ENCODE data around the gene NDUFB10. TPM values are rescaled to one million over a fixed set of nuclear protein-coding genes. Genes with fewer than 3 reads are reported as not detected.
"Not testable (repeated sequence)": the region's sequence is repeated elsewhere in the genome, so short reads cannot be mapped to it uniquely, and the experiment has no call there.

Gene NDUFB10
- total RNA-seq, 4 donors from 2014 or later, result 137 to 496 (median 250) TPM

DNA sequence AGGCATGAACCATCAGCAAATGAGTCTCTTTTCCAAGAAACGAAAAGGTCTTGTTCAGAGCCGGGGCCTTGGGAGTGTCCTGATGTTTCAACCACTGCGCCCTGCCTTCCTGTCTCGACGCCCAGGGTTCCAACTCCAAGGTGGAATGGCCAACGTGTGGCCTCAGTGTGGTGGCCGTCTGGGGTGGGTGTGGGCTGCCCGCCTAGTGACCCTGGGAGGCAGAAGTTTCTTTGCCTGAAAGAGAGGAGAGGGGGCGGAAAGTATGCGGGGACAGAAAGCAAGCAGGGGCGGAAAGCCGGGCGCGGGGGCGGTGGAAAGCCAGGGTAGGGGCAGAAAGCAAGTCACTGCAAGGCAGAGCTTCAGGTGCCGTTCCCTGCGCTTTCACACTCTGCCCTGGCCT is 20.4 kb upstream of the NDUFB10 start:
- Histone ChIP-seq H3K9me3 (no peaks in the 10 kb centered on the region), H3K4me1 (peaks cover 15 to 42% (median 34%) of the 10 kb centered on the region in 4 donors), H3K36me3 (peaks cover 0 to 17% (median 4%) of the 10 kb centered on the region in 4 donors), H3K27me3 (no peaks in the 10 kb centered on the region), H3K4me3 (no peak overlapping the region), H3K27ac (peak overlapping the region in 1 of 4 donors; percentile 90)
- in situ Hi-C loops (cut with MboI; ENCODE audit: low pct_ligation_motif_present in 1 of 4, low pct_unique_long_range_greater_than_20kb in 1 of 4, low sequenced_read_pairs in 3 of 4), result no loop called here
- TF ChIP-seq CTCF (IDR thresholded peaks at IDR 0.05) (no peak), POLR2A (IDR thresholded peaks at IDR 0.05) (no peak), POLR2AphosphoS5 (IDR thresholded peaks at IDR 0.05) (no peak), EP300 (IDR thresholded peaks at IDR 0.05; ENCODE audit: low read depth) (no peak)
- intact Hi-C loops (cut with DNase I; ENCODE audit: low total_unique reads), result no loop called here
- no peak for DNase-seq
- WGBS, 2 donors (ENCODE audit: low coverage in 1 of 2), result 85 to 90% methylated on average over 9 to 17 of the region's 17 CpGs

DNA sequence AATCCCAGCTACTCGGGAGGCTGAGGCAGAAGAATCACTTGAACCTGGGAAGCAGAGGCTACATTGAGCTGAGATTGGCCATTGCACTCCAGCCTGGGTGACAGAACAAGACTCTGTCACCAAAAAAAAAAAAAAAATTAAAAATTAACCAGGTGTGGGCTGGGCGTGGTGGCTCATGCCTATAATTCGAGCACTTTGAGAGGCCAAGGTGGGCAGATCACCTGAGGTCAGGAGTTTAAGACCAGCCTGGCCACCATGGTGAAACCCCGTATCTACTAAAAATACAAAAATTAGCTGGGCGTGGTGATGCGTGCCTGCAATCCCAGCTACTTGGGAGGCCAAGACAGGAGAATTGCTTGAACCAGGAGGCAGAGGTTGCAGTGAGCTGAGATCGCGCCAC is 19.5 kb upstream of the NDUFB10 start:
- H3K9me3 ChIP-seq; H3K4me3 ChIP-seq; in situ Hi-C loops (cut with MboI; ENCODE audit: low pct_ligation_motif_present in 1 of 4, low pct_unique_long_range_greater_than_20kb in 1 of 4, low sequenced_read_pairs in 3 of 4); intact Hi-C loops (cut with DNase I; ENCODE audit: low total_unique reads); DNase-seq; H3K27me3 ChIP-seq: not testable (repeated sequence)
- Histone ChIP-seq H3K27ac (peak overlapping the region; percentile 86 to 90 (median 88)), H3K36me3 (peaks cover 0 to 17% (median 4%) of the 10 kb centered on the region in 4 donors), H3K4me1 (peaks cover 15 to 43% (median 35%) of the 10 kb centered on the region in 4 donors)
- 63 to 68% methylated on average over 3 to 8 of the region's 8 CpGs for WGBS, 2 donors (ENCODE audit: low coverage in 1 of 2)

DNA sequence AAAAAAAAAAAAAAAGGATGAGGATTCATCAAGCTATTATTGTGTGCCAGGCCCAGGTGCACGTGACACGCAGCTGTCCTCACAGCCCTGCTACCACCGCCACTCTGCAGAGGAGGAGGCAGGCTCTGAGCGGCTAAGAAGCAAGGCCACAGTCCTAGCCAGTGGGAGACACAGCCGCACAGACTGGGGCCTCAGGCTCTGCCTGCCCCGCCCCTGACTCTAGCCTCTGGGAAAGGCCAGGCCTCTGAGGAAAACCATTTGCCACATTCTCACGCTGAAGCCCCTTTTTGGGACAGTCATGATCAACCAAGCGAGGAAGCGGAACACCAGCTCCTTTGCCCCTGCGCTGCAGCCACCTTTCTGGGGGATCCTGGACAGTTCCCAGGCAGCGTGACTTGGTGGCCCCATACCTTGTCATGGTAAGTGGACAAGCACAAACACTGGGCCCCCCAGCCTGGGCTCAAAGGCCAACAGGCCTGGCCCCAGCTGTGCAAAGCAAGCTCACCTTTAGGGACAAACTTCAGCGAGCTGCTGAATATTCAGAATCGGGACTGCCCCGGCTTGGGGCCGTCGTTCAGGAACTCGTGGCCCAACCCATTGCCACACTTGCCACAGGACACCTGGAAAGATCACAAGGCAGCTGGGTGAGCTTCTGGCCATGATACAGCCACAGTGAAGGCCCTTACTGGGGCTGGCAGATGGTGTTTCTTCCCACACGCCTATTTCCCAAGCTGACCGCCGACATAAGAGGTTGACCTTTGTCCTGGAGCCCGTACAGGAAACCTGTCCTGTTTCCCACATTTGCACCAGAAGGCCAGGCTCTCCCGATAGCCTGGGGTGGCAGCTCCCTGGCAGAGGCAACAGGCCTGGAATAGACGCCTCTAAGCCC is 18.8 kb upstream of the NDUFB10 start:
- intact Hi-C loops (cut with DNase I; ENCODE audit: low total_unique reads) (no loop called here), in situ Hi-C loops (cut with MboI; ENCODE audit: low pct_ligation_motif_present in 1 of 4, low pct_unique_long_range_greater_than_20kb in 1 of 4, low sequenced_read_pairs in 3 of 4) (no loop called here)
- peaks cover 0 to 17% (median 4%) of the 10 kb centered on the region in 4 donors for H3K36me3 ChIP-seq
- H3K9me3 ChIP-seq, result no peaks in the 10 kb centered on the region
- DNase-seq, result peak; percentile 47
- WGBS, 2 donors (ENCODE audit: low coverage in 1 of 2), result 56% methylated on average over 22 of the region's 23 CpGs; no CpG with 5 or more reads in 1 of the 2 donors
- no peaks in the 10 kb centered on the region for H3K27me3 ChIP-seq
- H3K4me1 ChIP-seq, result peaks cover 15 to 43% (median 35%) of the 10 kb centered on the region in 4 donors
- no peak overlapping the region for H3K4me3 ChIP-seq
- H3K27ac ChIP-seq, result peak overlapping the region; percentile 86 to 90 (median 88)
- TF ChIP-seq CTCF (IDR thresholded peaks at IDR 0.05), result no peak
- TF ChIP-seq POLR2AphosphoS5 (IDR thresholded peaks at IDR 0.05), result no peak
- TF ChIP-seq POLR2A (IDR thresholded peaks at IDR 0.05), result no peak
- TF ChIP-seq EP300 (IDR thresholded peaks at IDR 0.05; ENCODE audit: low read depth), result no peak

DNA sequence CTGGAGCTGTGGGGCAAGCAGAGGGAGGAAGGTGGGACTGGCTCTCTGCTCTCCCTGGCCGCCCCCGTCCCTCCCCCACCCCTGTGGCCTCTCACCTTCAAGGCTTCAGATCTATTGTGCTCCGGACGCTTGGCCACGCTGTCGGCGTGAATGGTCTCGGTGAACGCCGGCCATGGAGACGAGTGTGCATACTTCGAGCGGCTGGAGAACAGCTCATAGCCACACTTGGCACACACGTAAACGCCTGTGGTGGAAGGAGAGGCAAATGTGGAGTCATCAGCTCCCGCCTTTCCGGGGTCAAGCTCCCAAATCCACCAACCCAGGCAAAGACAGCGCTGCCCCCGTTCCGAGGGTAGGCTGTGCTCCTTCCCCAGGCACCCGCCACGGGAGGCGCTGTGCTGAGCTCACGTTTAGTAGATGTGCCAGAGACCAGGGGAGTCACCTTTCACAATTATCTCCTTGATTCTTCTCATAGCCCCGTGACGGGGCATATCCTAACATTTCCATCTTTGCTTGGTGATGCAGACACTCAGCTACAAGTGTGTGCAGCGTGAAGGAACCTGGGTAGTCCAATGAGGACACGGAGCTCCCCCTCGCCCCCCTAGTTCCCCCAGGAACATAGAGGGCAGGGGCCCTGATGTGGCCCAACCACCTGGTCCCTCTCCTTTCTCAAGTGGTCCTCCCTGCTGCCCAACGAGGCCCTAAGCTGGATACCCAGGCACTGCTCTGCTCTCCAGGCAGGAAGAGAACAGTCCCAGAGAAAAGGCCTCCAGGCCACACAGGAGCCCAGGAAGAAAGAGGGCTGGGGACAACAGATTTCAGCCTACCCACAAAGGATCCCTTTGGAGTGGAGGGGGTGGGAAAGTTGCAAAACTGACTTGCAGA is 17.9 kb upstream of the NDUFB10 start:
- H3K4me3 ChIP-seq, result peak overlapping the region in 2 of 4 donors; percentile 87 to 89
- WGBS, 2 donors (ENCODE audit: low coverage in 1 of 2), result 40 to 83% methylated on average over 1 to 28 of the region's 30 CpGs

More for the DNA sequence above, 17.9 kb upstream of the NDUFB10 start:
- intact Hi-C loops (cut with DNase I; ENCODE audit: low total_unique reads), result no loop called here
- DNase-seq, result no peak
- no peaks in the 10 kb centered on the region for H3K27me3 ChIP-seq
- in situ Hi-C loops (cut with MboI; ENCODE audit: low pct_ligation_motif_present in 1 of 4, low pct_unique_long_range_greater_than_20kb in 1 of 4, low sequenced_read_pairs in 3 of 4), result no loop called here
- H3K27ac ChIP-seq, result peak overlapping the region; percentile 86 to 90 (median 88)
- H3K9me3 ChIP-seq, result no peaks in the 10 kb centered on the region
- H3K36me3 ChIP-seq, result peaks cover 0 to 17% (median 4%) of the 10 kb centered on the region in 4 donors
- TF ChIP-seq EP300 (IDR thresholded peaks at IDR 0.05; ENCODE audit: low read depth) (no peak), CTCF (IDR thresholded peaks at IDR 0.05) (no peak), POLR2A (IDR thresholded peaks at IDR 0.05) (no peak), POLR2AphosphoS5 (IDR thresholded peaks at IDR 0.05) (no peak)
- H3K4me1 ChIP-seq, result peaks cover 15 to 43% (median 35%) of the 10 kb centered on the region in 4 donors
